ES-I3 (cell line): ENCODE data around the gene SP6.

ENCODE experiments used
- H3K36me3 ChIP-seq: 2 replicates; pipeline ENCODE4 v1.6.1; 2013; ENCODE audit warnings: mild to moderate bottlenecking, low read length, control low read depth, moderate library complexity; ENCODE audit not compliant: insufficient read depth
- H3K4me1 ChIP-seq: 2 replicates; pipeline ENCODE4 v1.6.1; 2013; ENCODE audit warnings: mild to moderate bottlenecking, control low read depth, low read length; ENCODE audit not compliant: insufficient read depth
- H3K9ac ChIP-seq: 2 replicates; pipeline ENCODE4 v1.6.1; 2013; ENCODE audit warnings: low read depth, mild to moderate bottlenecking, low read length, moderate library complexity
- H3K9me3 ChIP-seq: 2 replicates; pipeline ENCODE4 v1.6.1; 2013; ENCODE audit warnings: mild to moderate bottlenecking, low read length, moderate library complexity; ENCODE audit not compliant: control insufficient read depth, insufficient read depth

Gene SP6

GRCh38 chr17:47853616-47854015 lies 2.7 kb upstream of the SP6 start:
- peaks cover 42% of the 10 kb centered on the region for H3K4me1 ChIP-seq
- H3K9me3 ChIP-seq = no peaks in the 10 kb centered on the region
- H3K9ac ChIP-seq = no peak overlapping the region
- no peaks in the 10 kb centered on the region for H3K36me3 ChIP-seq

GRCh38 chr17:47852113-47852949 lies 1.4 kb upstream of the SP6 start:
- Histone ChIP-seq H3K9me3 (no peaks in the 10 kb centered on the region), H3K36me3 (no peaks in the 10 kb centered on the region), H3K4me1 (peaks cover 39% of the 10 kb centered on the region), H3K9ac (peak overlapping the region; percentile 44; the same call in 1 of the 2 replicates)

- Histone ChIP-seq H3K36me3 (no peaks in the 10 kb centered on the region), H3K9ac (peak overlapping the region; percentile 44; the same call in 1 of the 2 replicates), H3K4me1 (peaks cover 38% of the 10 kb centered on the region), H3K9me3 (no peaks in the 10 kb centered on the region)
Measured at GRCh38 chr17:47851764-47852112, 775 bp upstream of the SP6 start.

- Histone ChIP-seq H3K9me3 (no peaks in the 10 kb centered on the region), H3K4me1 (peaks cover 37% of the 10 kb centered on the region), H3K36me3 (no peaks in the 10 kb centered on the region), H3K9ac (peak overlapping the region; percentile 66)
Measured at GRCh38 chr17:47850373-47850691, 631 bp downstream of the SP6 start.

- Histone ChIP-seq H3K4me1 (peaks cover 38% of the 10 kb centered on the region), H3K9me3 (no peaks in the 10 kb centered on the region), H3K9ac (peak overlapping the region; percentile 64; the same call in 1 of the 2 replicates), H3K36me3 (no peaks in the 10 kb centered on the region)
Measured at GRCh38 chr17:47848198-47848513, 2.8 kb downstream of the SP6 start.

GRCh38 chr17:47847341-47848197 lies 3.4 kb downstream of the SP6 start:
- Histone ChIP-seq H3K9ac (peak overlapping the region; percentile 64), H3K9me3 (no peaks in the 10 kb centered on the region), H3K36me3 (no peaks in the 10 kb centered on the region), H3K4me1 (peaks cover 35% of the 10 kb centered on the region)

GRCh38 chr17:47846716-47847340 lies 4.1 kb downstream of the SP6 start:
- Histone ChIP-seq H3K9ac (peak overlapping the region; percentile 64), H3K4me1 (peaks cover 29% of the 10 kb centered on the region), H3K36me3 (no peaks in the 10 kb centered on the region), H3K9me3 (no peaks in the 10 kb centered on the region)

GRCh38 chr17:47845716-47846075 lies 5.3 kb downstream of the SP6 start:
- no peaks in the 10 kb centered on the region for H3K9me3 ChIP-seq
- peaks cover 29% of the 10 kb centered on the region for H3K4me1 ChIP-seq
- no peak overlapping the region for H3K9ac ChIP-seq
- H3K36me3 ChIP-seq = no peaks in the 10 kb centered on the region

GRCh38 chr17:47844814-47845715 lies 5.9 kb downstream of the SP6 start:
- Histone ChIP-seq H3K36me3 (no peaks in the 10 kb centered on the region), H3K9me3 (no peaks in the 10 kb centered on the region), H3K4me1 (peaks cover 26% of the 10 kb centered on the region), H3K9ac (no peak overlapping the region)

GRCh38 chr17:47844227-47844626 lies 6.7 kb downstream of the SP6 start:
- Histone ChIP-seq H3K4me1 (peaks cover 21% of the 10 kb centered on the region; the same call in 1 of the 2 replicates), H3K9ac (no peak overlapping the region), H3K9me3 (no peaks in the 10 kb centered on the region), H3K36me3 (no peaks in the 10 kb centered on the region)

GRCh38 chr17:47843391-47843730 lies 7.6 kb downstream of the SP6 start:
- peaks cover 21% of the 10 kb centered on the region; the same call in 1 of the 2 replicates for H3K4me1 ChIP-seq
- no peak overlapping the region for H3K9ac ChIP-seq

GRCh38 chr17:47841488-47842291 lies 9.3 kb downstream of the SP6 start:
- Histone ChIP-seq H3K36me3 (no peaks in the 10 kb centered on the region), H3K4me1 (peaks cover 21% of the 10 kb centered on the region; the same call in 1 of the 2 replicates)

More at GRCh38 chr17:47843391-47843730, 7.6 kb downstream of the SP6 start:
- Histone ChIP-seq H3K36me3 (no peaks in the 10 kb centered on the region), H3K9me3 (no peaks in the 10 kb centered on the region)

GRCh38 chr17:47840742-47841487 lies 10.0 kb downstream of the SP6 start, which contains the start of gene SCRN2:
TSS of gene SCRN2 (minus strand) at chr17:47841273. CDS start at chr17:47840843, 430 bp downstream.
- Histone ChIP-seq H3K4me1 (peaks cover 16% of the 10 kb centered on the region; the same call in 1 of the 2 replicates), H3K9me3 (no peaks in the 10 kb centered on the region), H3K36me3 (no peaks in the 10 kb centered on the region), H3K9ac (peak within 1 kb of the TSS; percentile 85)

More at GRCh38 chr17:47841488-47842291, 9.3 kb downstream of the SP6 start:
- Histone ChIP-seq H3K9me3 (no peaks in the 10 kb centered on the region), H3K9ac (0 out of 2 replicates have a peak overlapping the region, but pooled peaks have one; percentile 85)
